Measurements from ENCODE around the gene TP53I13. TPM values are rescaled to one million over a fixed set of nuclear protein-coding genes. Genes with fewer than 3 reads are reported as not detected.

The TP53I13 gene
- total RNA-seq, 1 experiment from 2014 or later = 29.6 TPM

DNA sequence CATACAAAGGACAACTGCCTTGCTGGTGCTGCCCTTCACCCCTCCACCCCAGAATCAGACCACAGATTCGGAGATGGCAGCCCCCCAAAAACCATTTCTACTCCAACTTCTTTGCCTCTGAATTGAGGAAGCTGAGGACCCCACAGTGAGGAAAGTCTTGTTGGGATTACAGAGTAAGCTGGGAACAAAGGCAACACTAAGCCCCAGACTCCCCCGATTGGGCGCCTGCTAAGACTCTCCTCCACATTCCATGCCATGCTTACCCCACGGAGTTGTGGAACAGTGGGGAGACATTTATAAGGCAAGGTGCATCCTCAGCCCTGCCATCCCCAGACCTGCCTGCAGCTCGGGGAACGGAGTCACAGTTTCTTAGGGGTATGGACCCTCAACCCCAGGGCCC, 19.1 kb downstream of the TP53I13 start:
- intact Hi-C loops (cut with micrococcal nuclease) = no loop called here
- Mint-ChIP-seq H3K27ac (ENCODE audit: low read depth, unreplicated experiment) (peak overlapping the region; percentile 82), H3K9me3 (ENCODE audit: unreplicated experiment) (no peaks in the 10 kb centered on the region), H3K27me3 (ENCODE audit: insufficient read depth, unreplicated experiment) (no peaks in the 10 kb centered on the region), H3K4me1 (ENCODE audit: insufficient read depth, unreplicated experiment) (peaks cover 37% of the 10 kb centered on the region), H3K4me3 (ENCODE audit: unreplicated experiment) (peak overlapping the region; percentile 83), H3K36me3 (ENCODE audit: insufficient read depth, unreplicated experiment) (peaks cover 17% of the 10 kb centered on the region)
- no peak for DNase-seq (ENCODE audit: unreplicated experiment)
- TF ChIP-seq, protein P1, sequence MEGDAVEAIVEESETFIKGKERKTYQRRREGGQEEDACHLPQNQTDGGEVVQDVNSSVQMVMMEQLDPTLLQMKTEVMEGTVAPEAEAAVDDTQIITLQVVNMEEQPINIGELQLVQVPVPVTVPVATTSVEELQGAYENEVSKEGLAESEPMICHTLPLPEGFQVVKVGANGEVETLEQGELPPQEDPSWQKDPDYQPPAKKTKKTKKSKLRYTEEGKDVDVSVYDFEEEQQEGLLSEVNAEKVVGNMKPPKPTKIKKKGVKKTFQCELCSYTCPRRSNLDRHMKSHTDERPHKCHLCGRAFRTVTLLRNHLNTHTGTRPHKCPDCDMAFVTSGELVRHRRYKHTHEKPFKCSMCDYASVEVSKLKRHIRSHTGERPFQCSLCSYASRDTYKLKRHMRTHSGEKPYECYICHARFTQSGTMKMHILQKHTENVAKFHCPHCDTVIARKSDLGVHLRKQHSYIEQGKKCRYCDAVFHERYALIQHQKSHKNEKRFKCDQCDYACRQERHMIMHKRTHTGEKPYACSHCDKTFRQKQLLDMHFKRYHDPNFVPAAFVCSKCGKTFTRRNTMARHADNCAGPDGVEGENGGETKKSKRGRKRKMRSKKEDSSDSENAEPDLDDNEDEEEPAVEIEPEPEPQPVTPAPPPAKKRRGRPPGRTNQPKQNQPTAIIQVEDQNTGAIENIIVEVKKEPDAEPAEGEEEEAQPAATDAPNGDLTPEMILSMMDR (IDR thresholded peaks at IDR 0.05; ENCODE audit: unreplicated experiment) = no peak
- POLR2A ChIA-PET = interaction anchor here (0.6 to 2.7 kb wide), 4 partner anchors 18 to 340 kb away, joined by 3 to 10 read pairs (median 4); no protein-coding TSS in a partner anchor
- no TSS peak for BruUV-seq (replicated peaks)
- CTCF ChIA-PET = interaction anchor here (0.6 to 1.3 kb wide), 7 partner anchors 8 to 861 kb away, joined by 3 to 5 read pairs (median 4); no protein-coding TSS in a partner anchor

DNA sequence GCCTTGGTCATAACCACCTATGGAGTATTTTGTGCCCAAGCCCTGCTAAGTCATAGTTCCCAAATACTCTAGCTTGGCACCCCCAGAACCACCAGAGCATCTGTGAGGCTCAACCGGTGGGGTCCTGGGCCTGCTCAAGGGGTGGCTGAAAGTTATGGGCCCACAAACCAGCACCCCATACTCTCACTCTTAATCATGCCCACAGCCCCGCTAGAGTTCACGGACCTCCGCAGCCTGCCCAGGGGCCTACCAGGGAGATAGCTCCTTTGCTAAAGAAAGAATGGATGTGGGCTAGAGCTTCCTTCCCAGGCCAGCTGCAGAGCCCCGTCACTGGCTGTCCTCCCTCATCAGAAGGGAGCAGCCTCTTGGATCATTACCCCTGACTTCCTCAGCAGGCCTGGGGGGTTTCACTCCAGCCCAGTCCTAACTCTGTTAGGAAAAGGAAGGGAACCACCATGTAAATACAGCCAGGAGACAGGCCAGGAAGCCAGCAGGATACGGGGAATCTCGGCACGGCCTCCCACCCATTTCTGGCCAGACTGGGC, 19.6 kb downstream of the TP53I13 start:
- Mint-ChIP-seq H3K4me3 (ENCODE audit: unreplicated experiment) (peak overlapping the region; percentile 83), H3K27me3 (ENCODE audit: insufficient read depth, unreplicated experiment) (no peaks in the 10 kb centered on the region), H3K27ac (ENCODE audit: low read depth, unreplicated experiment) (peak overlapping the region; percentile 82), H3K9me3 (ENCODE audit: unreplicated experiment) (no peaks in the 10 kb centered on the region), H3K36me3 (ENCODE audit: insufficient read depth, unreplicated experiment) (peaks cover 17% of the 10 kb centered on the region), H3K4me1 (ENCODE audit: insufficient read depth, unreplicated experiment) (peaks cover 36% of the 10 kb centered on the region)
- no TSS peak for BruUV-seq (replicated peaks)
- POLR2A ChIA-PET = interaction anchor here (0.6 to 2.7 kb wide), 7 partner anchors 18 to 340 kb away, joined by 3 to 10 read pairs (median 4); no protein-coding TSS in a partner anchor
- TF ChIP-seq, protein P1 (IDR thresholded peaks at IDR 0.05; ENCODE audit: unreplicated experiment) = no peak
- DNase-seq (ENCODE audit: unreplicated experiment) = no peak
- CTCF ChIA-PET = interaction anchor here (0.6 to 1.3 kb wide), 9 partner anchors 9 to 861 kb away, joined by 3 to 5 read pairs (median 3); no protein-coding TSS in a partner anchor
- intact Hi-C loops (cut with micrococcal nuclease) = no loop called here

DNA sequence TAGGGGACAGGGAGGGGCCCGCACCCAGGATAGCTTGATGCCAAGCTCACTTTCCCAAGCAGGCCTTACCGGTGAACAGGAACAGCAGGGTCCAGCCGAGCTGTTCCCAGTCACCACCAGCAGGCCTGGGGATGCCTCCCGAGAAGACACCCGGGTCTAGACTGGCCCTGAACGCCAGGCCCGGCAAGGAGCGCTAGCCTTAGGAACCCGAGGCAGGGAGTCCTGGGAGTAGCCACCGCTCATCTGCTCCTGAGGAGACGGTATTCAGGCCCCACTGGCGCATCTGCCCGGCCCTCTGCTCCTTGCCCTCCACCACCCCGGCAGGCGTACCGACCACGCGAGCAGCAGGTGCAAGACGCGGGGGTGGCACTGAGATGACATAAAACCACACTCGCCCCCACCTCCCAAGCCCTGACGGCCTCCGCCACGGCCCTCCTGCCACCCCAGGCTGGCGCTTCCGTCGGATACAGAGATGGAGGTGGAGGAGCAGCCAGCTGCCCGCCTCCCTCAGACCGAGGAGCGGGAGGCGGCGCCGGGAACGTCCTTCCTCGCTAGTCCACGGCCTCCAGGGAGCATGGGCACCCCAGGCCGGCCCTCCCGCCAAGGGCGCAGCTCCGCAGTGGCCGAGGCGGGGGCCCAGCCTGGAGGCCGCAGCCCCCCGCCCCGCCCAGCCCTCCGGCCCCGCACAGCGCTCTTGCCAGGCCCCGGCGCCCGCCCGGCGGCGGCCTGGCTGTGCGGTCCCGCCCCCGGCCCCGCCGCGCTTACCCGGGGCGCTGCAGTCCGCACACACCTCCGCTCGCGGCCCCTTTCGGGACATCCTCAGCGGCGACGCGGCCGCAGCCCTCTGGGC, 20.3 kb downstream of the TP53I13 start:
- DNase-seq (ENCODE audit: unreplicated experiment) = peak; percentile 20
- Mint-ChIP-seq H3K36me3 (ENCODE audit: insufficient read depth, unreplicated experiment) (peaks cover 17% of the 10 kb centered on the region), H3K4me1 (ENCODE audit: insufficient read depth, unreplicated experiment) (peaks cover 32% of the 10 kb centered on the region), H3K27ac (ENCODE audit: low read depth, unreplicated experiment) (peak overlapping the region; percentile 82), H3K4me3 (ENCODE audit: unreplicated experiment) (peak overlapping the region; percentile 83), H3K27me3 (ENCODE audit: insufficient read depth, unreplicated experiment) (no peaks in the 10 kb centered on the region), H3K9me3 (ENCODE audit: unreplicated experiment) (no peaks in the 10 kb centered on the region)
- intact Hi-C loops (cut with micrococcal nuclease) = no loop called here
- TF ChIP-seq, protein P1 (IDR thresholded peaks at IDR 0.05; ENCODE audit: unreplicated experiment) = no peak
- POLR2A ChIA-PET = interaction anchor here (0.6 to 2.7 kb wide), 7 partner anchors 19 to 339 kb away, joined by 3 to 10 read pairs (median 4); no protein-coding TSS in a partner anchor
- no TSS peak for BruUV-seq (replicated peaks)
- CTCF ChIA-PET = interaction anchor here (0.6 to 1.3 kb wide), 6 partner anchors 9 to 862 kb away, joined by 3 to 5 read pairs (median 4); no protein-coding TSS in a partner anchor
